Endothelial cell of umbilical vein (primary cell): ENCODE measurements around the gene B3GAT1.

Source experiments
- CTCF ChIP-seq, 2 donors: IDR thresholded peaks; 1 replicate in 1 of 2; 2 replicates in 1 of 2; pipeline ENCODE4 v1.5.1; 2011; ENCODE audit warnings: low read length in 2 of 2, mild to moderate bottlenecking in 2 of 2, moderate library complexity in 2 of 2, control low read depth in 1 of 2, inconsistent platforms in 1 of 2, low read depth in 1 of 2; ENCODE audit not compliant: insufficient read depth in 1 of 2; ENCODE audit errors: extremely low read depth in 1 of 2
- EZH2 ChIP-seq: IDR thresholded peaks from 2 replicates; pipeline ENCODE4 v1.6.1; 2012; ENCODE audit warnings: borderline replicate concordance, low read depth, mild to moderate bottlenecking, moderate library complexity, low read length, inconsistent platforms; ENCODE audit not compliant: severe bottlenecking
- GATA2 ChIP-seq: IDR thresholded peaks from 2 replicates; pipeline ENCODE4 v1.7.0; 2011; ENCODE audit warnings: low read depth, mild to moderate bottlenecking, moderate library complexity, mixed read lengths, low read length; ENCODE audit not compliant: insufficient read length, insufficient read depth
- MYC ChIP-seq: IDR thresholded peaks from one replicate; pipeline ENCODE4 v1.6.1; 2011; ENCODE audit warnings: mild to moderate bottlenecking, low read depth, low read length
- POLR2A ChIP-seq: IDR thresholded peaks from 2 replicates; pipeline ENCODE4 v1.6.1; 2012; ENCODE audit warnings: low read depth, mild to moderate bottlenecking, control low read depth, low read length

GRCh38 chr11:134413043-134413825 is 1.2 kb upstream of the B3GAT1 start:
- TF ChIP-seq CTCF (IDR thresholded peaks at IDR 0.05; ENCODE audit: extremely low read depth in 1 of 2, insufficient read depth in 1 of 2, low read depth in 1 of 2, low read length in 2 of 2) (no peak), EZH2 (no peak), POLR2A (no peak), GATA2 (no peak), MYC (no peak)
